ENCODE measurements around the gene ZC3H6.
"Not testable (repeated sequence)": the region's sequence is repeated elsewhere in the genome, so short reads cannot be mapped to it uniquely, and the experiment has no call there.

The ZC3H6 gene

DNA sequence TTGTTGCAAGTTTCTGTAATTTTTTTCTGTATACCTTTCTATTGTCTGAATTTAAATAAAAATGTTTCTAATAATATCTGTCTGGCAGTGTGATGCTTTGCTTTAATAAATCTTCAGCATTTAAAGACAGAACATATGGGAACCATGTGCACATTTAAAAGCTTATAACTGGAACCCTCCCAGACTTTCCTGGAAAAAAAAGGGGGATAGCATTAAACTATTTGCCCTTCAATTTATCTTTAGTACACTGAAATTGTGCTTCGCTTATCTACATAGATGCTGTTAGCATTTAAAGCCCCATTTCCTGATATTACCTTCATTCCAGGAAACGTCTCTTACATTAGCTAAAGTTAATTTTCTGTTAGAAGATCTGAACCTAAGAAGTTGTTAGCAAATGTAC lies 64.6 kb downstream of the ZC3H6 start:
- no peak for DNase-seq

DNA sequence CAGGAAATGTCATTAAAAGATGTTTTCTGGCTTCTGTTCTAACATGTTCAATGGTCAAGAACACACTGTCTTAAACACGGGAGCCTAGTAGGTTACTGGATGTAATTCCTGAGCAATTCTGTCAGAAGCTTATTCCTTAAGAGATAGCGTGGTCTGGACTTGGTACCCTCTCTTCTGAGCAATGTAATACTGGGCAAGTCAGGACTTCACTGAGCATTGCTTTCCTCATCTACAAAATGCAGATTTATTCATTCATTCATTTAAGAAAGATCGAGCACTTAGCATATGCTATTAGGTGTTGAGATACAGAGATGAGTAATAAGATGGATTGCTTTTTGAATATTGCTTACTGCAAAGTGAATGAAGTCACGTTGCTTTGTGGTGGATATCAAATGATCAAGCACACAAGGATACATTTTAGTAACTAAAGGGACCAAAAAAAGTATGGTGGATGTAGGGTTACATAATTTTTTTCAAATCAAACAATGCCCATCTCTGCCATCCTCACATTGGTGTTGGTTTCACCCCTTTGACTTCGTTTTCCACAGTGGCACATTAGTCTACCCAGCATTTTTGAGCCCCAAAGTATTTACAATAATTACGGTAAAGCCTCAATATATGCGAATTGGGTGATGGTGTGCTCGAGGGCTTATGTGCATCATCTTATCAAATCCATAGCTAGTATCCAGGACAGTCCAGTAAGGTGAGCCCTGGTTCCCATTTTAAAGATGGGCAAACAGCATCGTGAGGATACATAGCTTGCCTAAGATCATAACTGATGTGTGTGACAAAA lies 65.3 kb downstream of the ZC3H6 start:
- no peak for DNase-seq

DNA sequence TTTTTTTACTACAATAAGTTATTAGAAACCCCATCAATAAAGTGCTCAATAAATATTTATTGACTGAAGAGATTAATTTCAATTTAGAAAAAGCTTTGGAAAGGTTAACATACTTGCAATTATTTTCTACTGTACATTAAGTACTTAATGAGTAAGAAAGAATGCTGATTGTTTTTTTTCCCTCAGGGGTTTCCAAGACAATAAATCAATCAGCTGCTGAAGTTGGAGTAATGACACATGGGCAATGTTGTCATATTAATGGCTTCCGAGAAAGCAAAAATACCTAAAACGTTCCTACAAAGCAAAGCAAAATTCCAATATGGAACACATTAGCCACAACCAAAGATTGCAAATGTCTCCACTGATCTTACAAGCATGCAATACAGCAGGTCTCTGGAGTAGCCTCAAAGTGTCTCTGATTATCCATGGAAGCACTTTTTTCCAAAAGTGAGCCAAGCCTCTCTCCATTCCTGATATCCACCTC lies 66.7 kb downstream of the ZC3H6 start:
- DNase-seq = no peak

DNA sequence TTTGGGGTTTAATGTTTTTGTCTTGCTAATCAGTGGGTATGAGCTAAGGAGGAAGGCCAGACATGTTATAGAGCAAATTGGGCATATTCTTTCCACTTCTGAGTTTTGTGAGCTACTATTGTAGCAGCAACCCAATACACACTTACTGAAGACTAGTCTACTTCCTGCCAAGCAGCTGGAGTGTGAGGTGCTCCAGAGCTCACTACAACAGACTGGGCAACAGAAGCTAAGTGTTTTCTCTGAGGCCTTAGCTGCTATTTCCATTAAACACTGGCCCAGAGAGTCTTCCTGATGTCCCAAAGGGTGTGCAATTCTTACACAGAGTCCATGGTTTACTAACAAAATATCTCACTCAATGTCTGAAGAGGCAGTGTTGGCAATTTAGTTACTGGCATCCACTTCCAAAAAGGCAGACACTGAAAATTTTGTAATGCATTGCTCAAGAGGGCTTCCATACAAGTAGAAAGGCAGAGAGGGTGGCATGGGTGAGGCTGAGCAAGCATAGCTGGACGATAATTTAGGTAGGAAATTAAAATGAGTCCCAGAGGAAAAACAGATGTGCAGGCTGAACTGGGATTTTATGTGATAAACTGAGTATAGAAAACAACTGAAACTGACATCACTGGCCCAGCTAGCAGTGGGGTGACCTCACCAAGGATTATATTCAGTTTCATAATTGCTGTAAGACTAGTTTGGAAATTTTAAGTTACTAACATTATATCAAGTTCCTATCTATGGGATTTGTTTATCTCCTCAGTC lies 68.6 kb downstream of the ZC3H6 start:
- peak; percentile 50 for DNase-seq

DNA sequence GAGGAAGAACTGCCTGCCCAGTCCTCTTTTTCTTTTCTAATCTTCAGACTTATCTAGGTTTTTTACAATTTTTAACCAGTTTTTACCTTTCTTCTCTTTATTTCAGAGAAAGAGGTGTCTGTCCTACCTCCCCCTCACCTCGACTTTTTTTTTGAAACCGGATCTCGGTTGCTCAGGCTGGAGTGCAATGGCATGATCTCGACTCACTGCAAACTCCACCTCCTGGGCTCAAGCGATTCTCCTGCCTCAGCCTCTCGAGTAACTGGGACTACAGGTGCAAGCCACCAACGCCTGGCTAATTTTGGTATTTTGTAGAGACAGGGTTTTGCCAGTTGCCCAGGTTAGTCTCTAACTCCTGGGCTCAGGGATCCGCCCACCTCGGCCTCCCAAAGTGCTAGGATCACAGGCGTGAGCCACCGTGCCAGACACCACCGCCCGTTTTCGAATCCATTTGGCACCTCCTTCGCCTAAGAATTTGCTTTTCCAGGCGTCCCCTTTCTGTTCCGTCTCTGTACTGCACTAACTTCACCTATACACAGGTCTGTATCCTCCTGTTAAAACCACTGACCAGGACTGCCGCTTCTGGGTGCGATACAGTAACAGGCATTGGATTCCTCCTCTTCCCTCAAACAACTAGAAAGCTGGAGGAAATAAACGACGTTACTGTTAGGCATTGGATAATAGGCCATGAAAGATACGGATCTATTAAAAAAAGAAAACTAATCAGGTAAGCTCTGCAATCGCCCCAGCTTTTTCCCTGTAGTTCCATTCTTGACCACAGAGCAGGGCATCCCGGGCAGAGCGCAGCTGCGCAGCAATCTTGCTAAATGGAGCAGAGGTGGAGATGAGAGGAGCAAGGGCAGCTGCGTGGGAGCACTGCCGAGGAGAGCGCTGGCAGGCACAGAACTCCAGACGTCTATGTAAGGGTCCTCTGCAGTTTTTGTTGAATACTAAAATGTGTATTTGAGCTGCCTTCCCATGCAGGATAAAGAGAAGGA lies 69.9 kb downstream of the ZC3H6 start:
- DNase-seq = no peak

DNA sequence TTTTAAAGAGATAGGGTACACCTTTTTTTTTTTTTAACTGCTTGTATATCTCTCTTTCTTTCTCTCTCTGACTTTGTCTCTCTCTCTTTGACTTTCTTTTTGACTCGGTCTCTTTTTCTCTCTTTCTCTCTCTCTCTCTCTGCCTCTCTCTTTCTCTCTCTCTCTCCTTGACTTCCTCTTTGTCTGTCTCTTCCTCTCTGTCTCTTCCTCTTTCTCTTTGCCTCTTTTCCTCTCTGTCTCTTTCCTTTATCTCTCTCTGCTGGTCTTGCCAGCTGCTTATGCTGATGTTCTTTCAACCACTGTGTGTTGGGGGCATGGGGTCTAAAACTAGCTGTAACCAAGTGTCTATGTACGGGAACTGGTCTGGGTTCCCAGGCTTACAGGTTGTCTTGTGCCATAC lies 76.9 kb downstream of the ZC3H6 start:
- not testable (repeated sequence) for DNase-seq

DNA sequence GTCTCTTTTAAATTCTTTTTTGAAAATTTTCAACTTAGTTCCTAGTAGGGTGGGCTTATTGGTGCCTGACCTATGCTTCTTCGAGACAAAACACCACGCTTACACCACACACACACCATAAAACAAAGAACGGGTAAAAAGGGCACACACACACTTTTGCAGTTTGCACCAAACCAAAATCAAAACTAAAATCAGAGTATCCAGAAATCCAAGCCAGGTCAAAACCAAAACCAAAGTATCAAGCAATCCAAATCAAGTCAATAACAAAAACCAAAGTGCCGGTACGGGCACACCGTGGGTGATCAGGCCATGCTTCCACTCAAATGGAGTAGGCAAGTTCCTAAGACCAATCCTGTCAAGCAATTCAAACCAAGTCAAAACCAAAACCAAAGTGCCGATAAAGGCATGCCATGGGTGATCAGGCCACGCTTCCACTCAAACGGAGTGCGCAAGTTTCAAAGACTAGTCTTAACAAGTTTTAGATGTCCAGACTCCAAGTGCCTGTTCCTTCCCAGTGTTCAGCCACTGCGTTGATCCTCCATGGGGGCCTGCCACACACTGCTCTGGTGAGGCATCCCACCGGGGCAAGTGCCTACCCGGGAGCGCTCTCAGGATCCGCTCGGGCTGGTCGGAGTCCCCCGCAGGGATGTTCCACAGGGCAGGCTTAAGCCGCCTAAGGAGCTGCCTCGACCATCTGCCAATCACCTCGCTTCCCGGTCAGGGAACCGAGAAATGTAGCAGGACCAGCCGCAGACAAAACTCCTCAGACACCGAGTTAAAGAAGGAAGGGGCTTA lies 77.6 kb downstream of the ZC3H6 start:
- DNase-seq = not testable (repeated sequence)

DNA sequence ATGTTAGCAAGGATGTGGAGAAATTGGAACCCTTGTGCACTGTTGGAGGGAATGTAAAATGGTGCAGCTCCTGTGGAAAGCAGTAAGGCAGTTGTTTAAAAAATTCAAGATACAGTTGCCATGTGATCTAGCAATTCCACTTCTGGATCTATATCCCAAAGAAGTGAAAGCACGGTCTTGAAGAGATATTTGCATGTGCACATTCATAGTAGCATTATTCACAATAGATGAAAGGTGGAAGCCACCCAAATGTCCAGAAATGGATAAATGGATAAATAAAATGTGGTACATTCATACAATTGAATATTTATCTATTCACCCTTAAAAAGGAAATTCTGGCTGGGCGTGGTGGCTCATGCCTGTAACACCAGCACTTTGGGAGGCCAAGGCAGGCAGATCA lies 78.9 kb downstream of the ZC3H6 start:
- not testable (repeated sequence) for DNase-seq

DNA sequence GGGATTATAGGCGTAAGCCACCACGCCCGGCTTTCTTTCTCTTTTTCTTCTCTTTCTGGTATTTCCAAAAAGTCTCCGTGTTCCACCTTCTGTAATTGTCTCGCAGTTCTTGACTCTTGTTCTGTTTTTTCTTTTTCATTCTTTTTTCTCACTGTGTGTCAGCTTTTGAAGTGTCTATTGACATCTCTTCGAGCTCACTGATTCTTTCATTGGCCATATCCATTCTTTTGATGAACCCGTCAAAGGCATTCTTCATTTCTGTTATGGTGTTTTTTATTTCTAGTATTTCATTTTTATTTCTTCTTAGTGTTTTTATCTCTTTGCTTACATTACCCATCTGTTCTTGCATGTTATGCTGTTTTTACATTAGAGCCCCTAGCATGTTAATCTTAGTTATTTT lies 84.7 kb downstream of the ZC3H6 start:
- DNase-seq = not testable (repeated sequence)
